Measurements from ENCODE around the gene KCNJ16. TPM values are rescaled to one million over a fixed set of nuclear protein-coding genes. Genes with fewer than 3 reads are reported as not detected.

Gene KCNJ16
- total RNA-seq, 1 experiment from 2014 or later = 9.3 TPM

DNA sequence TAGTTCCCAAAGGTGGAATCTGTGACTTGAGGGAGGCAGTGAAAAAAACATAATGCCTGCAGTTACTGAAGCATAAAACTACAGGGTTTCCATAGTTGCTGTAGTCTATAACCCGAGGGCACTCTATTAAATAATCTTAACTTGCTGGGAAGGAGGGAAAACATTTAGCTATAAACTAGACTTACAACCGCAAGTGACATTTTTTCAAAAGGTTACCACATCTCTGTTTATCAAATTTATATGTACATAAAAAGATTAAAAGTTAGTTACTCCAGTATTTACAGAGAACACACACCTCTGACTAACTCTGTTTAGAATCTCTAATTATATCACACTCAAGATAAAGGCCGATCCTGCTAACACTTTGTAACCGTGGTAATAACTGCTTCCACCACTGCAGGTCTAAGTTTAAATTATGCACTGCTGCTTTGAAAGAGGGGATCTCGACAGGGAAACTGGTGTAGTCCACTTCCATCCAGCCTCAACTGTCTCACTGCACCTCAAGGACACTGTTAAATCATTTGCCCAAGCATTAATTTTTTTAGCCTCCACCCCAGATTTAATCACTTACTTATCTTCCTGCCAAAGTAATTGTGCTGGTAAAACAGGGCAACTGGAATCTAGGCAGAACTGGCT lies 14.6 kb downstream of the KCNJ16 start:
- intact Hi-C loops (cut with micrococcal nuclease; ENCODE audit: unreplicated experiment) = no loop called here
- H3K4me3 Mint-ChIP-seq (ENCODE audit: unreplicated experiment) = no peak overlapping the region
- Histone ChIP-seq H3K4me1 (peaks cover 27% of the 10 kb centered on the region), H3K27me3 (replicated peaks; ENCODE audit: control insufficient read depth, insufficient read depth, low read length) (no peaks in the 10 kb centered on the region), H3K9me3 (no peaks in the 10 kb centered on the region), H3K4me3 (ENCODE audit: low read depth, low read length) (no peak overlapping the region), H3K36me3 (ENCODE audit: control insufficient read depth, insufficient read depth, low read length) (no peaks in the 10 kb centered on the region)
- peaks cover 7% of the 10 kb centered on the region for H3K4me1 Mint-ChIP-seq (ENCODE audit: low read depth, unreplicated experiment)
- no peaks in the 10 kb centered on the region for H3K36me3 Mint-ChIP-seq (ENCODE audit: insufficient read depth, unreplicated experiment)
- TF ChIP-seq, protein P1, sequence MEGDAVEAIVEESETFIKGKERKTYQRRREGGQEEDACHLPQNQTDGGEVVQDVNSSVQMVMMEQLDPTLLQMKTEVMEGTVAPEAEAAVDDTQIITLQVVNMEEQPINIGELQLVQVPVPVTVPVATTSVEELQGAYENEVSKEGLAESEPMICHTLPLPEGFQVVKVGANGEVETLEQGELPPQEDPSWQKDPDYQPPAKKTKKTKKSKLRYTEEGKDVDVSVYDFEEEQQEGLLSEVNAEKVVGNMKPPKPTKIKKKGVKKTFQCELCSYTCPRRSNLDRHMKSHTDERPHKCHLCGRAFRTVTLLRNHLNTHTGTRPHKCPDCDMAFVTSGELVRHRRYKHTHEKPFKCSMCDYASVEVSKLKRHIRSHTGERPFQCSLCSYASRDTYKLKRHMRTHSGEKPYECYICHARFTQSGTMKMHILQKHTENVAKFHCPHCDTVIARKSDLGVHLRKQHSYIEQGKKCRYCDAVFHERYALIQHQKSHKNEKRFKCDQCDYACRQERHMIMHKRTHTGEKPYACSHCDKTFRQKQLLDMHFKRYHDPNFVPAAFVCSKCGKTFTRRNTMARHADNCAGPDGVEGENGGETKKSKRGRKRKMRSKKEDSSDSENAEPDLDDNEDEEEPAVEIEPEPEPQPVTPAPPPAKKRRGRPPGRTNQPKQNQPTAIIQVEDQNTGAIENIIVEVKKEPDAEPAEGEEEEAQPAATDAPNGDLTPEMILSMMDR (IDR thresholded peaks at IDR 0.05; ENCODE audit: insufficient read depth in 1 of 2, low read depth in 1 of 2, low read length in 1 of 2, severe bottlenecking in 1 of 2, unreplicated experiment in 1 of 2) = no peak
- no peaks in the 10 kb centered on the region for H3K9me3 Mint-ChIP-seq (ENCODE audit: unreplicated experiment)
- ChIA-PET POLR2A (no interaction called here), CTCF (no interaction called here)
- no peaks in the 10 kb centered on the region for H3K27me3 Mint-ChIP-seq (ENCODE audit: insufficient read depth, unreplicated experiment)
- no peak for DNase-seq
- no TSS peak for BruUV-seq (replicated peaks)
- H3K27ac Mint-ChIP-seq (ENCODE audit: unreplicated experiment) = no peak overlapping the region

DNA sequence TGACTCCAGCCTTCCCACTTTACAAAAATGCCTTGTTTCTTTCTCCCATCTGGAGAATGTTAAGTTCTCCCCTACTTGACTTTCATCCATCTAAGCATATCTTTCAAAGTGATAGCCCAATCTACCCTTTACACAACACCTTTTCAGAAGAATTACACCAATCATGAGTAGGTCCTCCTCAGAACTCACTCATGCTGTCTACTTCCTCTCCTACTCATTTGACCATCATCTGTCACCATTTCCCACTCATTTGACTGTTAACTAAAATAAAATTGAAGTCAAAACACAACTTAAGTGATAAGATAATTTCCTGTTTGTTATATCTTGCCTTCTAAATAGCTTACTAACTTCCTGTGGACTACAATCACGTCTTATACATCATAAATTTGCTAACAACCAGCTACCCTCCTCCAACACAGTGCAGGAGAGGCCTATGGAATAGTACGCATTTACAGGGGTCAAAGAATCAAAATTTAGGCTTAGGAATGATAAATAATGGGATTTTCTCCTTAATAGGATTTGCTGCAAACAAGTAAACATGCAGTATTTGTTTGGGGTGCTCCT lies 16.1 kb downstream of the KCNJ16 start:
- intact Hi-C loops (cut with micrococcal nuclease; ENCODE audit: unreplicated experiment) = no loop called here
- no peak overlapping the region for H3K27ac Mint-ChIP-seq (ENCODE audit: unreplicated experiment)
- POLR2A ChIA-PET = no interaction called here
- Histone ChIP-seq H3K36me3 (ENCODE audit: control insufficient read depth, insufficient read depth, low read length) (no peaks in the 10 kb centered on the region), H3K27me3 (replicated peaks; ENCODE audit: control insufficient read depth, insufficient read depth, low read length) (no peaks in the 10 kb centered on the region), H3K9me3 (no peaks in the 10 kb centered on the region), H3K4me3 (ENCODE audit: low read depth, low read length) (no peak overlapping the region), H3K4me1 (peaks cover 27% of the 10 kb centered on the region)
- H3K4me3 Mint-ChIP-seq (ENCODE audit: unreplicated experiment) = no peak overlapping the region
- DNase-seq = no peak
- no peaks in the 10 kb centered on the region for H3K9me3 Mint-ChIP-seq (ENCODE audit: unreplicated experiment)
- H3K27me3 Mint-ChIP-seq (ENCODE audit: insufficient read depth, unreplicated experiment) = no peaks in the 10 kb centered on the region
- peaks cover 7% of the 10 kb centered on the region for H3K4me1 Mint-ChIP-seq (ENCODE audit: low read depth, unreplicated experiment)
- TF ChIP-seq, protein P1 (IDR thresholded peaks at IDR 0.05; ENCODE audit: insufficient read depth in 1 of 2, low read depth in 1 of 2, low read length in 1 of 2, severe bottlenecking in 1 of 2, unreplicated experiment in 1 of 2) = no peak
- CTCF ChIA-PET = no interaction called here
- H3K36me3 Mint-ChIP-seq (ENCODE audit: insufficient read depth, unreplicated experiment) = no peaks in the 10 kb centered on the region
- no TSS peak for BruUV-seq (replicated peaks)

DNA sequence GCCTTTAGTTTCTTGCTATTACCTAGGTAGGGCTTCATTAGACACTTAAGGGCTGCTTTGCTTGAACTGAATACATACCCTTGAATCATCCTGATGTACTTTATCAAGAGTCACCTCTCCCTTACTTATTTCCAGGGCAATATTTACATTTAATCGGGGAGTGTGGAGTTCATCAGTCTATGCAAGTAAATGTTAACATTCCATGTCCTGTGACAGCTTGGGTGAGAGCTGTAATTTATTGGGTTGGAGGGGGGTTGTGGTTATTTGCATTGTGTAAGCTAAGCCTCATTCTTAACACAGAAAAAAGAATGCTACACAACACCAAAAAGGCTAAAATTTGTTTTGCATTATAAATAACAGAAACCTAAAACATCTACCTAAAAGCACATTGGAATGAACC lies 16.7 kb downstream of the KCNJ16 start:
- POLR2A ChIA-PET = no interaction called here
- no TSS peak for BruUV-seq (replicated peaks)
- Mint-ChIP-seq H3K4me3 (ENCODE audit: unreplicated experiment) (no peak overlapping the region), H3K27ac (ENCODE audit: unreplicated experiment) (no peak overlapping the region), H3K36me3 (ENCODE audit: insufficient read depth, unreplicated experiment) (no peaks in the 10 kb centered on the region), H3K27me3 (ENCODE audit: insufficient read depth, unreplicated experiment) (no peaks in the 10 kb centered on the region), H3K4me1 (ENCODE audit: low read depth, unreplicated experiment) (peaks cover 7% of the 10 kb centered on the region), H3K9me3 (ENCODE audit: unreplicated experiment) (no peaks in the 10 kb centered on the region)
- no peaks in the 10 kb centered on the region for H3K27me3 ChIP-seq (replicated peaks; ENCODE audit: control insufficient read depth, insufficient read depth, low read length)
- H3K4me1 ChIP-seq = peaks cover 27% of the 10 kb centered on the region
- H3K9me3 ChIP-seq = no peaks in the 10 kb centered on the region
- TF ChIP-seq, protein P1 (IDR thresholded peaks at IDR 0.05; ENCODE audit: insufficient read depth in 1 of 2, low read depth in 1 of 2, low read length in 1 of 2, severe bottlenecking in 1 of 2, unreplicated experiment in 1 of 2) = no peak
- intact Hi-C loops (cut with micrococcal nuclease; ENCODE audit: unreplicated experiment) = no loop called here
- DNase-seq = no peak
- CTCF ChIA-PET = no interaction called here
- H3K36me3 ChIP-seq (ENCODE audit: control insufficient read depth, insufficient read depth, low read length) = no peaks in the 10 kb centered on the region
- H3K4me3 ChIP-seq (ENCODE audit: low read depth, low read length) = no peak overlapping the region
